SK-N-MC (cell line): ENCODE measurements around the gene LRRC23.

Source experiments
- DNase-seq: peaks from one replicate; pipeline ENCODE4 v3.0.0-alpha.2; 2011; ENCODE audit warnings: low read depth, low spot score
- H3K27ac ChIP-seq: fragments of 200-600 bp; sonication (generic); 2 replicates; pipeline ENCODE4 v1.5.1; 2016; ENCODE audit warnings: mixed run types
- H3K36me3 ChIP-seq: fragments of 200-600 bp; sonication (generic); 2 replicates; pipeline ENCODE4 v1.6.1; 2017; ENCODE audit warnings: antibody characterized with exemption, low read length, mixed read lengths; ENCODE audit not compliant: insufficient read depth
- H3K4me3 ChIP-seq: fragments of 200-600 bp; sonication (generic); 2 replicates; pipeline ENCODE4 v1.5.1; 2016
- H3K9ac ChIP-seq: fragments of 200-600 bp; sonication (generic); 2 replicates; pipeline ENCODE4 v1.8.0; 2017; ENCODE audit warnings: mixed run types, mixed read lengths; ENCODE audit not compliant: insufficient read length
- H3K9me3 ChIP-seq: fragments of 200-600 bp; sonication (generic); 2 replicates; pipeline ENCODE4 v1.6.1; 2017; ENCODE audit warnings: low read depth, mild to moderate bottlenecking, antibody characterized with exemption, low read length, moderate library complexity, mixed read lengths
- EZH2 ChIP-seq: fragments of 200-600 bp; sonication (generic); IDR thresholded peaks from one replicate; pipeline ENCODE4 v1.6.1; 2017; ENCODE audit warnings: antibody characterized with exemption
- FOXP2 ChIP-seq: optimal IDR thresholded peaks from 2 replicates; pipeline ENCODE3; 2011; ENCODE audit warnings: mild to moderate bottlenecking, moderate library complexity; ENCODE audit not compliant: insufficient read depth; ENCODE audit errors: extremely low read length, control extremely low read depth
- POLR2AphosphoS5 ChIP-seq: IDR thresholded peaks from 2 replicates; pipeline ENCODE4 v1.6.1; 2012; ENCODE audit warnings: mild to moderate bottlenecking, low read depth, low read length, borderline replicate concordance

The LRRC23 gene

GRCh38 chr12:6950811-6951540 is 46.4 kb downstream of the LRRC23 start, which contains the start of gene PTPN6:
TSS of gene PTPN6 (plus strand) at chr12:6951356. CDS start at chr12:6951513, 157 bp downstream.
- no peak within 1 kb of the TSS for H3K27ac ChIP-seq
- no peak within 1 kb of the TSS for H3K4me3 ChIP-seq
- no peaks in the 10 kb centered on the region for H3K9me3 ChIP-seq
- no peaks in the 10 kb centered on the region; the same call in 1 of the 2 replicates for H3K36me3 ChIP-seq
- DNase-seq: no peak
- H3K9ac ChIP-seq: no peak within 1 kb of the TSS
- TF ChIP-seq POLR2AphosphoS5: no peak
- TF ChIP-seq EZH2: no peak
- TF ChIP-seq FOXP2: no peak

GRCh38 chr12:6951551-6952120 is 47.0 kb downstream of the LRRC23 start:
- Histone ChIP-seq H3K9ac (no peak overlapping the region), H3K4me3 (no peak overlapping the region), H3K36me3 (no peaks in the 10 kb centered on the region), H3K27ac (no peak overlapping the region), H3K9me3 (no peaks in the 10 kb centered on the region)
- TF ChIP-seq POLR2AphosphoS5: no peak
- TF ChIP-seq EZH2: no peak
- no peak for TF ChIP-seq FOXP2
- DNase-seq: no peak

- Histone ChIP-seq H3K4me3 (no peak overlapping the region), H3K27ac (no peak overlapping the region)
These were observed 47.7 kb downstream of the LRRC23 start for GRCh38 chr12:6952121-6952862.

GRCh38 chr12:6952863-6953441 is 48.3 kb downstream of the LRRC23 start:
- H3K9ac ChIP-seq: no peak overlapping the region
- TF ChIP-seq POLR2AphosphoS5 (no peak), FOXP2 (no peak), EZH2 (no peak)
- no peak for DNase-seq
- no peaks in the 10 kb centered on the region for H3K36me3 ChIP-seq
- peak overlapping the region; percentile 42; the same call in 1 of the 2 replicates for H3K27ac ChIP-seq
- no peaks in the 10 kb centered on the region for H3K9me3 ChIP-seq
- H3K4me3 ChIP-seq: no peak overlapping the region

More at GRCh38 chr12:6952121-6952862, 47.7 kb downstream of the LRRC23 start:
- no peak for DNase-seq
- TF ChIP-seq FOXP2 (no peak), POLR2AphosphoS5 (no peak), EZH2 (no peak)
- Histone ChIP-seq H3K9me3 (no peaks in the 10 kb centered on the region), H3K9ac (no peak overlapping the region), H3K36me3 (no peaks in the 10 kb centered on the region)

- peak overlapping the region; percentile 35; the same call in 1 of the 2 replicates for H3K4me3 ChIP-seq
- peak overlapping the region; percentile 42 for H3K9ac ChIP-seq
- no peaks in the 10 kb centered on the region for H3K9me3 ChIP-seq
- peak overlapping the region; percentile 75 for H3K27ac ChIP-seq
- no peaks in the 10 kb centered on the region for H3K36me3 ChIP-seq
- TF ChIP-seq POLR2AphosphoS5 (no peak), FOXP2 (no peak), EZH2 (no peak)
- DNase-seq: no peak
These were observed 49.1 kb downstream of the LRRC23 start for GRCh38 chr12:6953442-6954315.

GRCh38 chr12:6954316-6955107 is 49.9 kb downstream of the LRRC23 start:
- H3K4me3 ChIP-seq: no peak overlapping the region
- no peaks in the 10 kb centered on the region for H3K36me3 ChIP-seq
- DNase-seq: no peak
- peak overlapping the region; percentile 75; the same call in 1 of the 2 replicates for H3K27ac ChIP-seq
- no peak overlapping the region for H3K9ac ChIP-seq
- no peaks in the 10 kb centered on the region for H3K9me3 ChIP-seq
- TF ChIP-seq POLR2AphosphoS5: no peak
- no peak for TF ChIP-seq FOXP2
- TF ChIP-seq EZH2: no peak
